A673 (cell line): ENCODE results near the gene MALAT1. TPM values are rescaled to one million over a fixed set of nuclear protein-coding genes. Genes with fewer than 3 reads are reported as not detected.

ENCODE experiments used
- BruUV-seq: library from RNA; stranded (reverse); fragments of 400-500 nt; replicated peaks from 2 replicates; lab custom pipeline; 2021; lab: Mats Ljungman, UMichigan
- CTCF ChIA-PET: fragments of 300-600 bp; sonication (Branson Sonifier 250); formaldehyde crosslinking; loops from one replicate; lab custom pipeline; 2022; ENCODE audit warnings: antibody characterized with exemption; lab: Charles Lee
- POLR2A ChIA-PET: fragments of 300-600 bp; sonication (Branson Sonifier 250); formaldehyde crosslinking; loops from one replicate; lab custom pipeline; 2022; ENCODE audit warnings: antibody characterized with exemption; ENCODE audit not compliant: low non-redundant PET; lab: Charles Lee
- DNase-seq: peaks from one replicate; pipeline ENCODE4 v3.0.0-alpha.2; 2015; ENCODE audit warnings: low spot score
- H3K27ac ChIP-seq: fragments of 200-600 bp; sonication (generic); 2 replicates; pipeline ENCODE4 v1.5.1; 2016; ENCODE audit warnings: mixed run types, low read depth, mild to moderate bottlenecking, mixed read lengths, antibody characterized with exemption, low read length; ENCODE audit not compliant: poor library complexity, severe bottlenecking
- H3K27me3 ChIP-seq: fragments of 200-600 bp; sonication (generic); replicated peaks from 2 replicates; pipeline ENCODE4 v1.6.1; 2017; ENCODE audit warnings: mixed run types, low read depth, mild to moderate bottlenecking, mixed read lengths, antibody characterized with exemption, low read length; ENCODE audit not compliant: insufficient read depth, poor library complexity
- H3K36me3 ChIP-seq: fragments of 200-600 bp; sonication (generic); 2 replicates; pipeline ENCODE4 v1.6.1; 2016; ENCODE audit warnings: mixed run types, mild to moderate bottlenecking, mixed read lengths, antibody characterized with exemption, low read length; ENCODE audit not compliant: insufficient read depth, poor library complexity, severe bottlenecking
- H3K4me1 ChIP-seq: fragments of 200-600 bp; sonication (generic); 2 replicates; pipeline ENCODE4 v1.6.1; 2017; ENCODE audit warnings: mixed run types, mild to moderate bottlenecking, mixed read lengths, antibody characterized with exemption, low read length; ENCODE audit not compliant: insufficient read depth, poor library complexity, severe bottlenecking
- H3K4me3 ChIP-seq: fragments of 200-600 bp; sonication (generic); 2 replicates; pipeline ENCODE4 v1.5.1; 2016; ENCODE audit warnings: low read depth, mixed run types, mild to moderate bottlenecking, mixed read lengths, low read length; ENCODE audit not compliant: poor library complexity, severe bottlenecking
- H3K9me3 ChIP-seq: fragments of 200-600 bp; sonication (generic); 2 replicates; pipeline ENCODE4 v1.6.1; 2016; ENCODE audit warnings: mixed run types, low read depth, mild to moderate bottlenecking, mixed read lengths, antibody characterized with exemption, low read length; ENCODE audit not compliant: poor library complexity, severe bottlenecking
- CTCF ChIP-seq: fragments of 300-800, 200-600 bp; sonication (generic); conservative IDR thresholded peaks from 2 replicates; pipeline ENCODE4 v1.5.1; 2017; ENCODE audit warnings: low read depth, mild to moderate bottlenecking, antibody characterized with exemption, low read length, moderate library complexity, mixed read lengths
- EZH2 ChIP-seq: fragments of 200-600 bp; sonication (generic); IDR thresholded peaks from 2 replicates; pipeline ENCODE4 v1.6.1; 2017; ENCODE audit warnings: borderline replicate concordance, low read depth, mild to moderate bottlenecking, mixed read lengths, antibody characterized with exemption, low read length; ENCODE audit not compliant: poor library complexity, severe bottlenecking
- intact Hi-C: fragments of 100-400 bp; cut with micrococcal nuclease; formaldehyde crosslinking; loops from one replicate; pipeline ENCODE4 v1.10.0; 2022; ENCODE audit not compliant: unreplicated experiment
- total RNA-seq: library from RNA; stranded (reverse); gene quantifications from 2 replicates; pipeline ENCODE4 v1.2.3, GENCODE V29; 2021

The MALAT1 gene
- total RNA-seq, 1 experiment from 2014 or later, result 4,586 TPM

- H3K9me3 ChIP-seq, result no peaks in the 10 kb centered on the region
- no peaks in the 10 kb centered on the region for H3K36me3 ChIP-seq
- H3K4me1 ChIP-seq, result peaks cover 82% of the 10 kb centered on the region
- ChIA-PET POLR2A (interaction anchor here (0.5 to 2.9 kb wide), 5 partner anchors 10 to 109 kb away, joined by 4 to 17 read pairs (median 7); no protein-coding TSS in a partner anchor), CTCF (interaction anchor here (0.6 kb wide), 1 partner anchor 112 kb away, joined by 4 read pairs; no protein-coding TSS in a partner anchor)
- no peak overlapping the region for H3K4me3 ChIP-seq
- H3K27me3 ChIP-seq, result no peaks in the 10 kb centered on the region
- BruUV-seq, result TSS peak; percentile 17
- no peak for TF ChIP-seq CTCF
- no peak for TF ChIP-seq EZH2
- H3K27ac ChIP-seq, result peak overlapping the region; percentile 90
- peak; percentile 94 for DNase-seq
- intact Hi-C loops, result no loop called here
Measured at GRCh38 chr11:65492637-65493366, 6.0 kb upstream of the MALAT1 start.

DNA sequence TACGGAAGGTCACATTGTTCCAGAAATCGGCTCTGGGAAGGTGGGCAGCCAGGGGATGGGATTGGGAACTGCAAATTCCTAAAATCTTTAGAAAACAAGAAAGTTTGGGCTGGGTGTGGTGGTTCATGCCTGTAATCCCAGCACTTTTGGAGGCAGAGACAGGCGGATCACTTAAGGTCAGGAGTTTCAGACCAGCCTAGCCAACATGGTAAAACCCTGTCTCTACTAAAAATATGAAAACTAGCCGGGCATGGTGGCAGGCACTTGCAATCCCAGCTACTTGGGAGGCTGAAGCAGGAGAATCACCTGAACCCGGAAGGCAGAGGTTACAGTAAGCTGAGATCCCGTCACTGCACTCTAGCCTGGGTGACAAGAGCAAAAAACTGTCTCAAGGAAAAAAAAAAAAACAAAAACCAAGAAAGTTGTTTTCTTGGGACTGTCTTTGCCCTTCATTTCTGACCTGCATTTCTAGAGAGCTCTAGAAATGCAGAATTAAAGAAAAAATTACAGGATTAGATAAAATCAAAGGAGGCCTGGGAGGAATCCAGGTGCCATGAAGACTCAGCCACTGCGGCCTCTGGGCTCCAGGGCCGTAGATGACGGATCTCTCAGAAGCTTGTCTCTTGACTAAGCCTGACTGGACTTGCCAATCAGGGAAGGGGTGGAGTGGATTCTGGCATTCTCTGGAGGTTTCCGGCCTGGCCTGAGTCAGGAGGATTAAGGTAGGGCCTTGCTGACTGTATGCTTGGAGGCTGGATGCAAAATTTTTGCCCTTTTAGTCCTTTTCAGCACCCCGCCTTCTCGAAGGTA lies 5.3 kb upstream of the MALAT1 start:
- intact Hi-C loops, result no loop called here
- Histone ChIP-seq H3K4me3 (no peak overlapping the region), H3K36me3 (no peaks in the 10 kb centered on the region), H3K9me3 (no peaks in the 10 kb centered on the region), H3K27ac (peak overlapping the region; percentile 90), H3K27me3 (no peaks in the 10 kb centered on the region), H3K4me1 (peaks cover 80% of the 10 kb centered on the region)
- no peak for TF ChIP-seq CTCF
- no peak for TF ChIP-seq EZH2
- ChIA-PET POLR2A (interaction anchor here (2.9 kb wide), 1 partner anchor 12 kb away, joined by 17 read pairs; no protein-coding TSS in a partner anchor), CTCF (interaction anchor here (0.6 kb wide), 2 partner anchors 113 to 270 kb away, joined by 4 read pairs; no protein-coding TSS in a partner anchor)
- no TSS peak for BruUV-seq
- DNase-seq, result no peak

DNA sequence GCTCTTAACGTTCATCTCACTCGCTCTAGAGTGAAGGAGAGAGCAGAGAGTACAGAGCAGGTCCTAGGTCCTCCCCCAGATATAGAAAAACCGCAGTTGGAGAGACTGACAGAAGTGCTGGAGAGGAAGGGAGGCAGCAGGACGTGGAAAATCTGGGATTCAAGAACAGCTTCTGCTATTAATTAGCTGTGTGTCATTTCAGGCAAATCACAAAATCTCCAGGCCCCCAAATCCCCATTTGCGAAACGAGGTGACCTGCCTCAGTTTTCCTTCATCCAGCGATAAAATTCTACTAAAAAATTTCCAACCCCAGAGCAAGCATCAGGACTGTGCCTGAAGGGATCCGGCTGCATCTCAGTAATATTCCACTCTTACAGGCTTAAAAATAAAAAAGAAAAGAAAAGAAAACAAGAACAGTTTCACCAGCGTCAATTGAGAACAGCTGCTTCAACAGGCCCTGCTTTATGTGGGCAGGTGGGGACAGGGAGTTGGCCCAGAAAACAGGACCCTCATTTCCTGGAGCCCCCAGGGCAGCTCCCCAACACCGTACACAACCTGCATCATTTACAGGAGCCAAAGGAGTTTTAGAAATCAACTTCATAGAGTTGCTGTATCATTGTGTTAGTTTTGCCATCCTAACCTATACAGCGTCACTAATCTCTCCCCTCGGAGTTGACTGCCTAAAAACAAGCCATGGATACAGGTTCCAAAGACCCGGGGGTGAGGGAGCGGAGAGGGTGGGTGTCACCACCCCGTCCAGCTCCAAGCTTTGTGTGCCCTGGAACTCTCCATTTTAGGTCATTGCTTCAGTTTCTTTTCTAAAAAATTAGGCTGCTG lies 2.3 kb upstream of the MALAT1 start:
- CTCF ChIA-PET, result interaction anchor here (0.9 to 1.3 kb wide), 3 partner anchors 76 to 80 kb away, joined by 3 to 4 read pairs (median 3); no protein-coding TSS in a partner anchor
- DNase-seq, result peak; percentile 56
- BruUV-seq, result TSS peak; percentile 90
- TF ChIP-seq EZH2, result no peak
- TF ChIP-seq CTCF, result no peak
- peaks cover 20% of the 10 kb centered on the region for H3K36me3 ChIP-seq
- H3K27me3 ChIP-seq, result no peaks in the 10 kb centered on the region
- H3K4me1 ChIP-seq, result peaks cover 52% of the 10 kb centered on the region
- intact Hi-C loops, result loop anchor here (2.0 kb wide), 1 partner anchor 76 kb away; no protein-coding TSS in a partner anchor
- peak overlapping the region; percentile 38 for H3K4me3 ChIP-seq
- no peaks in the 10 kb centered on the region for H3K9me3 ChIP-seq
- peak overlapping the region; percentile 90 for H3K27ac ChIP-seq
- POLR2A ChIA-PET, result interaction anchor here (0.6 to 2.6 kb wide), 7 partner anchors 8 to 81 kb away, joined by 3 to 26 read pairs (median 5); partner anchors contain the start of gene NEAT1
